Measurements from ENCODE around the gene MAPK12. TPM values are rescaled to one million over a fixed set of nuclear protein-coding genes. Genes with fewer than 3 reads are reported as not detected.

The MAPK12 gene
- total and polyA plus RNA-seq, 10 of the 15 experiments (the other 5 are each of a cell fraction or from before 2014, with no cell fraction given): 1.1 to 38.9 (median 16.3) TPM

DNA sequence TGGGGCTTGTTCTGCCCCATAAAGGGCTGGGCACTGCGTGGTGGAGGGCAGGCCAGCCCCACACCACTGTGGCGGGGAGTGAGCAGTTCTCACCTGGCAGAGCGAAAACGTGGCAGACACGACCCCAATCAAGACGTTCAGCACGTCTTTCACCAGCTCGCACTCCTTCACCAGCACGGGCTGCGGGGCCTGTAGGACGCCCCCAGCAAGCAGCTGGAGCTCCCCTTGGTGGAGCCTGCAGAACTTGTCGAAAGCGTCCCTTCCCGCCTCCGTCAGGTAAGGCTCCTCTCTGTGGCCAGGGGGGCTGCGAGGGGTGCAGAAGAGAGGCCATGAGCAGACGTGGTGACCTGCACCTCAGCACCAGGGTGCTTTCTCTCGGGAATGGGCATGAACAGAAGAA, 28.3 kb downstream of the MAPK12 start:
- CTCF ChIA-PET: interaction anchor here (1.2 kb wide), 1 partner anchor 8 kb away, joined by 4 read pairs; no protein-coding TSS in a partner anchor
- in situ Hi-C loops (cut with MboI): no loop called here
- 85% methylated on average over 18 of the region's 18 CpGs for WGBS (ENCODE audit: insufficient coverage, insufficient replicate concordance, low lambda C conversion rate, missing lambda C conversion rate)
- TF ChIP-seq CEBPB (IDR thresholded peaks at IDR 0.05; ENCODE audit: borderline replicate concordance in 1 of 2, low read depth in 2 of 2, low read length in 2 of 2) (no peak), SMARCA5 (IDR thresholded peaks at IDR 0.05) (no peak), SMAD1 (IDR thresholded peaks at IDR 0.05; ENCODE audit: low read depth, partially characterized antibody) (no peak), IKZF1 (conservative IDR thresholded peaks at IDR 0.05) (no peak), TARDBP (IDR thresholded peaks at IDR 0.05; ENCODE audit: borderline replicate concordance) (no peak), BCL11A (IDR thresholded peaks at IDR 0.05; ENCODE audit: low read depth, low read length) (no peak), WRNIP1 (IDR thresholded peaks at IDR 0.05; ENCODE audit: borderline replicate concordance, low read depth, low read length) (no peak), ZNF274 (IDR thresholded peaks at IDR 0.05; ENCODE audit: insufficient read depth, insufficient read length) (no peak), MYB (IDR thresholded peaks at IDR 0.05; ENCODE audit: borderline replicate concordance, low read depth, low read length) (no peak), EZH2 (IDR thresholded peaks at IDR 0.05; ENCODE audit: borderline replicate concordance, control insufficient read depth, low read depth, low read length) (no peak), MEF2B (IDR thresholded peaks at IDR 0.05; ENCODE audit: partially characterized antibody, poor library complexity, severe bottlenecking) (no peak), ASH2L (IDR thresholded peaks at IDR 0.05; ENCODE audit: borderline replicate concordance, low read depth) (no peak), MYC (IDR thresholded peaks at IDR 0.05; ENCODE audit: insufficient read depth, insufficient read length, insufficient replicate concordance, low read length, severe bottlenecking) (no peak), NRF1 (conservative IDR thresholded peaks at IDR 0.05; ENCODE audit: low read depth, low read length) (no peak)
- TF ChIP-seq, protein P1, sequence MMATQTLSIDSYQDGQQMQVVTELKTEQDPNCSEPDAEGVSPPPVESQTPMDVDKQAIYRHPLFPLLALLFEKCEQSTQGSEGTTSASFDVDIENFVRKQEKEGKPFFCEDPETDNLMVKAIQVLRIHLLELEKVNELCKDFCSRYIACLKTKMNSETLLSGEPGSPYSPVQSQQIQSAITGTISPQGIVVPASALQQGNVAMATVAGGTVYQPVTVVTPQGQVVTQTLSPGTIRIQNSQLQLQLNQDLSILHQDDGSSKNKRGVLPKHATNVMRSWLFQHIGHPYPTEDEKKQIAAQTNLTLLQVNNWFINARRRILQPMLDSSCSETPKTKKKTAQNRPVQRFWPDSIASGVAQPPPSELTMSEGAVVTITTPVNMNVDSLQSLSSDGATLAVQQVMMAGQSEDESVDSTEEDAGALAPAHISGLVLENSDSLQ (IDR thresholded peaks at IDR 0.05): no peak
- TF ChIP-seq, protein P2, sequence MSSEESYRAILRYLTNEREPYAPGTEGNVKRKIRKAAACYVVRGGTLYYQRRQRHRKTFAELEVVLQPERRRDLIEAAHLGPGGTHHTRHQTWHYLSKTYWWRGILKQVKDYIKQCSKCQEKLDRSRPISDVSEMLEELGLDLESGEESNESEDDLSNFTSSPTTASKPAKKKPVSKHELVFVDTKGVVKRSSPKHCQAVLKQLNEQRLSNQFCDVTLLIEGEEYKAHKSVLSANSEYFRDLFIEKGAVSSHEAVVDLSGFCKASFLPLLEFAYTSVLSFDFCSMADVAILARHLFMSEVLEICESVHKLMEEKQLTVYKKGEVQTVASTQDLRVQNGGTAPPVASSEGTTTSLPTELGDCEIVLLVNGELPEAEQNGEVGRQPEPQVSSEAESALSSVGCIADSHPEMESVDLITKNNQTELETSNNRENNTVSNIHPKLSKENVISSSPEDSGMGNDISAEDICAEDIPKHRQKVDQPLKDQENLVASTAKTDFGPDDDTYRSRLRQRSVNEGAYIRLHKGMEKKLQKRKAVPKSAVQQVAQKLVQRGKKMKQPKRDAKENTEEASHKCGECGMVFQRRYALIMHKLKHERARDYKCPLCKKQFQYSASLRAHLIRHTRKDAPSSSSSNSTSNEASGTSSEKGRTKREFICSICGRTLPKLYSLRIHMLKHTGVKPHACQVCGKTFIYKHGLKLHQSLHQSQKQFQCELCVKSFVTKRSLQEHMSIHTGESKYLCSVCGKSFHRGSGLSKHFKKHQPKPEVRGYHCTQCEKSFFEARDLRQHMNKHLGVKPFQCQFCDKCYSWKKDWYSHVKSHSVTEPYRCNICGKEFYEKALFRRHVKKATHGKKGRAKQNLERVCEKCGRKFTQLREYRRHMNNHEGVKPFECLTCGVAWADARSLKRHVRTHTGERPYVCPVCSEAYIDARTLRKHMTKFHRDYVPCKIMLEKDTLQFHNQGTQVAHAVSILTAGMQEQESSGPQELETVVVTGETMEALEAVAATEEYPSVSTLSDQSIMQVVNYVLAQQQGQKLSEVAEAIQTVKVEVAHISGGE (CRISPR knock-in tag; IDR thresholded peaks at IDR 0.05): no peak
- TF ChIP-seq, protein P3, sequence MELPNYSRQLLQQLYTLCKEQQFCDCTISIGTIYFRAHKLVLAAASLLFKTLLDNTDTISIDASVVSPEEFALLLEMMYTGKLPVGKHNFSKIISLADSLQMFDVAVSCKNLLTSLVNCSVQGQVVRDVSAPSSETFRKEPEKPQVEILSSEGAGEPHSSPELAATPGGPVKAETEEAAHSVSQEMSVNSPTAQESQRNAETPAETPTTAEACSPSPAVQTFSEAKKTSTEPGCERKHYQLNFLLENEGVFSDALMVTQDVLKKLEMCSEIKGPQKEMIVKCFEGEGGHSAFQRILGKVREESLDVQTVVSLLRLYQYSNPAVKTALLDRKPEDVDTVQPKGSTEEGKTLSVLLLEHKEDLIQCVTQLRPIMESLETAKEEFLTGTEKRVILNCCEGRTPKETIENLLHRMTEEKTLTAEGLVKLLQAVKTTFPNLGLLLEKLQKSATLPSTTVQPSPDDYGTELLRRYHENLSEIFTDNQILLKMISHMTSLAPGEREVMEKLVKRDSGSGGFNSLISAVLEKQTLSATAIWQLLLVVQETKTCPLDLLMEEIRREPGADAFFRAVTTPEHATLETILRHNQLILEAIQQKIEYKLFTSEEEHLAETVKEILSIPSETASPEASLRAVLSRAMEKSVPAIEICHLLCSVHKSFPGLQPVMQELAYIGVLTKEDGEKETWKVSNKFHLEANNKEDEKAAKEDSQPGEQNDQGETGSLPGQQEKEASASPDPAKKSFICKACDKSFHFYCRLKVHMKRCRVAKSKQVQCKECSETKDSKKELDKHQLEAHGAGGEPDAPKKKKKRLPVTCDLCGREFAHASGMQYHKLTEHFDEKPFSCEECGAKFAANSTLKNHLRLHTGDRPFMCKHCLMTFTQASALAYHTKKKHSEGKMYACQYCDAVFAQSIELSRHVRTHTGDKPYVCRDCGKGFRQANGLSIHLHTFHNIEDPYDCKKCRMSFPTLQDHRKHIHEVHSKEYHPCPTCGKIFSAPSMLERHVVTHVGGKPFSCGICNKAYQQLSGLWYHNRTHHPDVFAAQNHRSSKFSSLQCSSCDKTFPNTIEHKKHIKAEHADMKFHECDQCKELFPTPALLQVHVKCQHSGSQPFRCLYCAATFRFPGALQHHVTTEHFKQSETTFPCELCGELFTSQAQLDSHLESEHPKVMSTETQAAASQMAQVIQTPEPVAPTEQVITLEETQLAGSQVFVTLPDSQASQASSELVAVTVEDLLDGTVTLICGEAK (IDR thresholded peaks at IDR 0.05; ENCODE audit: borderline replicate concordance): no peak

More for the DNA sequence above, 28.3 kb downstream of the MAPK12 start:
- no peaks in the 10 kb centered on the region for H3K4me1 ChIP-seq (ENCODE audit: control insufficient read depth, insufficient read depth, low read length)
- ChIA-PET POLR2A (no interaction called here), SMC1A (ENCODE audit: uncharacterized antibody, unreplicated experiment) (no interaction called here), RAD21 (ENCODE audit: unreplicated experiment) (no interaction called here)
- no peak overlapping the region for H3K4me2 ChIP-seq (ENCODE audit: control insufficient read depth, insufficient read depth)
- BruUV-seq (replicated peaks): no TSS peak
- H3K9ac ChIP-seq (ENCODE audit: control insufficient read depth, insufficient read depth, low read length): no peak overlapping the region
- DNase-seq (ENCODE audit: low read depth, low spot score): no peak
- no peaks in the 10 kb centered on the region for H3K9me3 ChIP-seq (replicated peaks; ENCODE audit: control insufficient read depth, insufficient read depth, low read length)
- no peak overlapping the region for H3K27ac ChIP-seq (ENCODE audit: control insufficient read depth, insufficient read depth)
- peaks cover 9% of the 10 kb centered on the region for H3K79me2 ChIP-seq (ENCODE audit: control insufficient read depth, insufficient read depth, low read length)
- intact Hi-C loops (cut with micrococcal nuclease; ENCODE audit: unreplicated experiment): no loop called here
- H2AFZ ChIP-seq (ENCODE audit: control insufficient read depth, low read depth, low read length): no peak overlapping the region
- H3K36me3 ChIP-seq (ENCODE audit: control insufficient read depth in 2 of 2, insufficient read depth in 2 of 2, low read length in 1 of 2): peaks cover 0 to 8% of the 10 kb centered on the region in 2 experiments; a peak in 2 of 4 replicates
- no peak overlapping the region for H3K4me3 ChIP-seq
- FAIRE-seq: no peak
- ATAC-seq: no peak
- H4K20me1 ChIP-seq (ENCODE audit: control insufficient read depth, insufficient read depth): no peaks in the 10 kb centered on the region
- no peaks in the 10 kb centered on the region for H3K27me3 ChIP-seq (replicated peaks in 1 of 2; ENCODE audit: control insufficient read depth in 2 of 2, insufficient read depth in 2 of 2, low read length in 1 of 2)
